Hematopoietic multipotent progenitor cell treated with erythropoietin and hydrocortisone succinate and interleukin-3 and kit ligand, for 15 days (in vitro differentiated cells): Measurements from ENCODE around the gene C1R.
"Not testable (repeated sequence)": the region's sequence is repeated elsewhere in the genome, so short reads cannot be mapped to it uniquely, and the experiment has no call there.

Experiments used
- DNase-seq: peaks from one replicate; pipeline ENCODE4 v3.0.0-alpha.2; 2015; ENCODE audit warnings: low spot score

C1R gene

DNA sequence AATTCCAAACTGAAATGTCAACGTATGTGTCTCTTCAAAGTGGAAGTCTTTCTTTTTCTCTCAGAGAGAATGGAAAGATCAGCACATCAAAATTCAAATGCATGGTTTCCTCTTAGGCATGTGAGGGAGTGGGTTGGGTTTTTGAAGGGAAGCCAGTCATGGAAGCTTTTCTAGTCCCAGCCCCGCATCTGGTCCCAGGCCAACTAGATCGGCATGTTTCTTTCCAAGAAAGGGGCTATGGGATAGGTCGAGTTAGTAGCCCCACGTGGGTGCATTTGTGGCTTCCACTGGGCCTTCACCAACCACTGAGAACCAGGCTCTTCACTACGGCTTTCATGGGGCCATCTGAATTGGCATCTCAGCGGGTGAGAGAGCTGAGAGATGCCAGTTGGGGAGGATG is 25.1 kb downstream of the C1R start:
- DNase-seq, result no peak

DNA sequence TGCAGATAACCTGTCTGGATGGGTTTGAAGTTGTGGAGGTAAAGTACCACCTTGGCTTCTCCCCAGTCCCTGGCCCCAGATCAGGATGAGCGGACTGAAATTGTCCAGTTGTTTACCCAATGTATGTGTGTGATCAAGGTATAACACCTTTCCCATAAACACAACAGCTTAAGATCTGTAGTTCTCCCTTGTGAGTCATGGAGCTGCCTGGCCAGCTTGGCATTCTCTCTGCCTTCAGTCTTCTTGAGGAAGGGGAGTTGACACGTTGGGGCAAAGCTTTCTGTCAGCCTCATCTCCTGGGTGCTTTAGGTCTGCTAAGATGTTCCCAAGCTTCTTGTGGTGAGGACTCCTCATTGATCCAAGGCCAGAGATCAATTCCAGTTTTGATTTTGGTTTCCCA is 25.6 kb downstream of the C1R start:
- DNase-seq, result no peak

DNA sequence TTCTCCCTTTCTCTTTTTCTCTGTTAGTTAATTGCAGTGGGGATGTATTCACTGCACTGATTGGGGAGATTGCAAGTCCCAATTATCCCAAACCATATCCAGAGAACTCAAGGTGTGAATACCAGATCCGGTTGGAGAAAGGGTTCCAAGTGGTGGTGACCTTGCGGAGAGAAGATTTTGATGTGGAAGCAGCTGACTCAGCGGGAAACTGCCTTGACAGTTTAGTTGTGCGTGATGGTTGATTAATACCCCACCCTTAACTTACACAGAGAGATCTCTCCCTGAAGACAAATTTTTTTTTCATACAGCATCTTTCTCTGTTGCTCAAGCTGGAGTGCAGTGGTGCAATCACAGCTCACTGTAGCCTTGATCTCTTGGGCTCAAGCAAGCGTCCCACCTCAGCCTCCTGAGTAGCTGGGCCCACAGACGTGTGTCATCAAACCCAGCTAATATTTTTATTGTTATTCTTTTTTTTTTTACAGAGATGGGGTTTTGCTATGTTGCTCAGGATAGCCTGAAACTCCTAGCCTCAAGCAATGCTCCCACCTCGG is 27.1 kb downstream of the C1R start:
- no peak for DNase-seq

DNA sequence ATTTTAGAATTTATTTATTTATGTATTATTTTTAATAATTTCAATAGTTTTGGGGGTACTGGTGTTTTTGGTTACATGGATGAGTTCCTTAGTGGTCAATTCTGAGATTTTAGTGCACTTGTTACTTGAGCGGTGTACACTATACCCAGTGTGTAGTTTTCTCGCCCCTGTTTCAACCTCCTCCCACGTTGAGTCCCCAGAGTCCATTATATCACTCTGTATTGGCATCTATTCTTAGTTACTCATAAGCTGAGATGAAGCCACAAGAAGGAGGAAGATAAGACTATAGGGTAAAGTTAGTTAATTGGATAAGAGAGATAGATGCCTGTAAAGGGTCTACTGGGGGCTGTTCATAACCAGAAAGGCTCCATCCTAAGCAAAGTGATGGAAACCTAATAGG is 27.7 kb downstream of the C1R start:
- no peak for DNase-seq

DNA sequence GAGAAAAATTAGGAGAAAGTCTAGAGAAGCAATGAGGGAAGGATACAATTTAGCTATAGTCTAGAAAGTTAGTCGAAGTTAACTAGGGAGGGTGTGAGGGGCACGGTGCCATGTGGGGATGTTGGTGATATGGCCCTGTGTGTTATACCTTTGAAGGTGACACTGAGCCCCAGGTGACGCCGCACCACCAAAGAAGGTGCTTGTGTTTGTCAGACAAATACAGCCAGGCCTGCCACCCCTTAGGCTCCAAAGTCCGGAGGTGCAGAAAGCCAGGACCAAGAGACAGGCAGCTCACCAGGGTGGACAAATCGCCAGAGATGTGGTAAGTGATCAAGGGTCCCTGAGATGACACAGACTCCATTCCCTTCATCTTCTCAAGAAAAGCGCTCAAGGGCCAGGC is 30.6 kb downstream of the C1R start:
- no peak for DNase-seq

DNA sequence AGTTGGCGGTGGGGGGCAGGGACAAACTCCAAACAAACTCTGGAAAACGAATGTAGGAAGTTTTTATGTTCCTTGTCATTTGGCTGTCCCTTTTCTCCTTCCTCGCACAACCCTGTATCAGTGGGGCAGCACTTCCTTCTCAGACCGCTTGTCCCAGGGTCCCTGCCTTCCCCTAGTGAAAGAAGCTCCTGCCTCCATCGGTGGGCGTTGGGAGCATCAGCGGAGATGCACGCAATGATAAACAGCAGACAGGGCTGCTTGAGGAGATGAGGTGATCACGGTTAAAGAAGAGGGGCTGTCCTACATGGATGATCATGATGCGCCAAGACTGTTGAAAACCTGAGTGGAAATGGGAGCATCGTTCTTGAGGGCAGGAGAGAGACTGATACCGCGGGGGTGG is 31.1 kb downstream of the C1R start:
- DNase-seq, result no peak

DNA sequence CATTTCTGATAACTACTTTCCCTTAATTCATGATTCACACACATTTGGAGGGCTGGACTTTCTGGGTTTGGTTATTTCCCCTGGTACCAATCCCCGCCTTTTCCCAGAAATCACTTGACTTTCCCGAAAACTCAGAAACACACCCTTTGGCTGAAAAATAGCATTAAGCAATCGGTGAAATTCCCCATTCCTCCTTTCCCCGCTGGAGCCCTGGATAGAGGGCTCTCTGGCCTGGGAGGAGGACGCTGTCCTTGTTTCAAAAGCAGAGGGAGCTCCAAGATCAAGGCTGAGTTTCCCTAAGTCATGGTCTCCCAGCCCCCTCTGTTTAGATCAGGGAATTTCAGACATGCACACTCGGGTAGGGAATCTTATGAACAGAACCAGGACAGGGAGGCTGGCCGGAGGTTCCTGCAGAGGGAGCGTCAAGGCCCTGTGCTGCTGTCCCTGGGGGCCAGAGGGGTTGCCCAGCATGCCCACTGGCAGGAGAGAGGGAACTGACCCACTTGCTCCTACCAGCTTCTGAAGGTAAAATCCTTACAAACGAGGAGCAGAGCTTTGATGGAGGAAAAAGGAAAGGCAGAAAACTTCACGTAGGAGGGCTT is 31.8 kb downstream of the C1R start, which contains the start of gene C1S:
TSS of gene C1S (plus strand) at position 366 of the 602 bp plus-strand sequence. CDS start 1,195 bp downstream, outside the sequence.
- no peak for DNase-seq

DNA sequence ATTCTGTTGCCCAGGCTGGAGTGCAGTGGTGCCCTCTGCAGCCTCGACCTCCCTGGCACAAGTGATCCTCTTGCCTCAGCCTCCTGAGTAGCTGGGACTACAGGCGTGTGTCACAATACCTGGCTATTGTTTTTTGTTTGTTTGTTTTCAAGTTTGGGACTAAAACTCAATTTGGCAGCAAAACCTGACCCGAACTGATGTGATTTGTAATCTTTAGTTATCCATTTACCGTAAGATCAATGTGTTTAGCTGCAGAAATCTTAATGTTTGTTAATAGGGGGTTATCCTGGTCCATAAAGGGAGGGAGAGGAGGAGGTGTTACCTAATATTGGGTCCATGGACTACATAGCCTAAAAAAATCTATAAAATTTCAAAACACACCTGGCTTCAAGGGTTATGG is 32.5 kb downstream of the C1R start:
- DNase-seq, result no peak

DNA sequence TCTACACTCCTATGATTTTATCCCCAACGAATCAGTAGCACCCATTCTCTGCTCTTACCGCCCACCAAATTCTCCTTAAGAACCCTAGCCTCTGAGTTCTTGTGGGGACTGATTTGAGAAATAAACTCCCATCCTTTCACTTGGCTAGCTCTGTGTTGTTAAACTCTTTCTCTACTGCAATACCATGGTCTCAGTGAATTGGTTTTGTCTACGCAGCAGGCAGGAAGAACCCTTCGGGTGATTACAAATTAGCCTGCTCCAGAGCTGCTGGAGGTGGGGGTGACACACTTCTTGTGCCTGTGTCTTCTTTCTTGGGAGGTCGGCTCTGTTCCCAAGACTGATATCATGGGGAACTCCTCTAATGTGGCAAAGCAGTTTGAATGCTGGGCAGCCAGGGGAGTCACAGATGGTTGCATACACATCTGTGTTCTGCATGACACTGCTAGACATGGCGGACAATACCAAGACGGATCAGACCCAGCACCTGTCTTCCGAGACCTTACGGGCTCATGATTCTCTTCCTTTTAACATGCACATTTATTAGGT is 33.3 kb downstream of the C1R start:
- DNase-seq, result no peak

DNA sequence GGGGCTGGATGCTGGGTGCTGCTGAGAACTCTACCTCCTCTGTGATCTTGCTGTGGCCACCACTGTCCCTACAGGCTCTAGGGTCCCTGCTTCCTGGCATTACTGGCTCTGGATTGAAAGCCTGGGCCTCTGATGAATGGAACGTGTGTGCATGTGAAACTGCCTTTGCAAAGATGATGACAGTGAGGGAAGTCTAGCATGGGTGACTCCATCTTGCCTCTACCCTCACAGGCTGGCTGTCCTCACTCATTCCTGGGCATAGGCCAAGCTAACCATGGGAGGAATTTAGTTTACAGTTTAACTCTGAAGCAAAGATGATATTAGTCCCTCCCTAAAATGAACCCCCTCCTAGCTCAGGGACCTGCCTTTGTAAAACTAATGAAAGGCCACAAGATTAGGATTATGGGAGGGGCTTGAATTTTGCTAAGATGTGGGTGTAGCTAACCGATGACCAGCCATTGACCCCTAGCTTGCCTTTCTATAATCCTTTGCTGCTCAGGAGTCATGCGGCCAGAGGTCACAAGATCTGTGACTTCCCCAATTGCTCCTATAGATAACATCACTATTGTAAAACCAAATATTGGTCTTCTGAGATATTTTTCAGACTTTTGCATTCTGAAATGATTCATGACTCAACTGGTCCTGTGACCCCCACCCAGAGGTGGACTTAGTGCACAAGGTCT is 33.9 kb downstream of the C1R start:
- no peak for DNase-seq

DNA sequence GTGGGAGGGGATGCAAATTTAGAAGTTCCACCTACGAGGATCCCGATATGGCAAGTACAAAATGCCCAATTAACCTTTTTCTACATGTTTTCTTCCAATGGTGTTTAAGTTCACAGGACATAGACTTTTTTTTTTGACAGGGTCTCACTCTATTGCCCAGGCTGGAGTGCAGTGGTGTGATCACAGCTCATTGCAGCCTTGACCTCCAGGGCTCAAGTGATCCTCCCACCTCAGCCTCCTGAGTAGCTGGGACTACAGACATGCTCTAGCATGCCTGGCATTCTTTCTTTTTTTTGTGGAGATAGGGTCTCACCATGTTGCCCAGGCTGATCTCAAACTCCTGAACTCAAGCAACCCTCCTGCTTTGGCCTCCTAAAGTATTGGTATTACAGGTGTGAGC is 36.5 kb downstream of the C1R start:
- not testable (repeated sequence) for DNase-seq

DNA sequence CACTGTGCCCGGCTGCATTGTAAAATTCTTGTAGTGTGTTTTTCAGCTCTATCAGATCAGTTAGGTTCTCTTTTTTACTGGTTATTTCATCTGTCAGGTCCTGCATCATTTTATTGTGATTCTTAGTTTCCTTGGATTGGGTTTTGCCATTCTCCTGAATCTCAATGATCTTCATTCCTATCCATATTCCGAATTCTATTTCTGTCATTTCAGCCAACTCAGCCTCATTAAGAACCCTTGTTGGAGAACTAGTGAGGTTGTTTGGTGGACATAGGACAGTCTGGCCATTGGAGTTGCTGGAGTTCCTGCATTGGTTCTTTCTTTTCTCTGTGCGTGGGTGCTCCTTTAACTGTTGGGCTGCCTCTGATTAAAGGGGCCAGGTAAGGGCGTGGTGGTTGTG is 37.3 kb downstream of the C1R start:
- DNase-seq, result no peak

DNA sequence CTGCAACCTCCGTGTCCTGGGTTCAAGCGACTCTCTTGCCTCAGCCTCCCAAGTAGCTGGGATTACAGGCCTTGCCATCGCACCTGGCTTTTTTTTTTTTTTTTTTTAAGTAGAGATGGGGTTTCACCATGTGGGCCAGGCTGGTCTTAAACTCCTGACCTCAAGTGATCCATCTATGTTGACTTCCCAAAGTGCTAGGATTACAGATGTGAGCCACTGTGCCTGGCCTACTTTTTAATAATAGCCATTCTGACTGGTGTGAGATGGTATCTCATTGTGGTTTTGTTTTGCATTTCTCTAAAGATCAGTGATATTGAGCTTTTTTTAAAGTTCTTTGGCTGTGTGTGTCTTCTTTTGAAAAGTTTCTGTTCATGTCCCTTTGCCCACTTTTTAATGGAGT is 42.3 kb downstream of the C1R start:
- DNase-seq, result not testable (repeated sequence)

DNA sequence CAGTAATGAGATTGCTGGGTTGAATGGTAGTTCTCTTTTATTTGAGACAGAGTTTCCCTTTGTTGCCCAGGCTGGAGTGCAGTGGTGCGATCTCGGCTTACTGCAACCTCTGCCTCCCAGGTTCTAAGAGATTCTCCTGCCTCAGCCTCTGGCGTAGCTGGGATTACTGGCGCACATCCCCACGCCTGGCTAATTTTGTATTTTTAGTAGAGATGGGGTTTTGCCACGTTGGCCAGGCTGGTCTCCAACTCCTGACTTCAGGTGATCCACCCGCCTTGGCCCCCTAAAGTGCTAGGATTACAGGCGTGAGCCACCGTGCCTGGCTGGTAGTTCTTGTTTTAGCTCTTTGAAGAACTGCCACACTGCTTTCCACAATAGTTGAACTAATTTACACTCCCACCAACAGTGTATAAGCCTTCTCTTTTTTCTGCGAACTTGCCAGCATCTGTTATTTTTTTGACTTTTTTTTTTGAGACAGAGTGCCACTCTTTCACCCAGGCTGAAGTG is 42.7 kb downstream of the C1R start:
- DNase-seq, result not testable (repeated sequence)

DNA sequence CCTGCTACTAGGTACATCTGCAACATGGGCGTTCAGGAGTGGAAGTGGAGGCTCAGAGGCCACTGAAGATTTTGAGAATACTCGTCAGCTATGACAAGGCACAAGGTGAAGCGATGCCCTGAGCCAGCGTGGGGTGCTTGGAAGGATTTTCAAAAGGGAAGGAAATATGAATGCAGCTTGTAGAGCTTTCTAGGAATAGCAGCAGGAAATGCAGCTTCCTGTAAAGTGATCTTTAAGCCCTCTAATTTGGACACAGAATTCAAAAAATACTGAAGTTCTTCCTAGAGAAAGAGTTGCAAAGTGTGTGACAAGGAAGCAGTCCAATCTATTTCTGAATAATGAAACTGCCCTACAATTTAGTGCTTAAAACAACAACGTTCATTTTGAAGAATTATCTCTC is 44.9 kb downstream of the C1R start:
- no peak for DNase-seq

DNA sequence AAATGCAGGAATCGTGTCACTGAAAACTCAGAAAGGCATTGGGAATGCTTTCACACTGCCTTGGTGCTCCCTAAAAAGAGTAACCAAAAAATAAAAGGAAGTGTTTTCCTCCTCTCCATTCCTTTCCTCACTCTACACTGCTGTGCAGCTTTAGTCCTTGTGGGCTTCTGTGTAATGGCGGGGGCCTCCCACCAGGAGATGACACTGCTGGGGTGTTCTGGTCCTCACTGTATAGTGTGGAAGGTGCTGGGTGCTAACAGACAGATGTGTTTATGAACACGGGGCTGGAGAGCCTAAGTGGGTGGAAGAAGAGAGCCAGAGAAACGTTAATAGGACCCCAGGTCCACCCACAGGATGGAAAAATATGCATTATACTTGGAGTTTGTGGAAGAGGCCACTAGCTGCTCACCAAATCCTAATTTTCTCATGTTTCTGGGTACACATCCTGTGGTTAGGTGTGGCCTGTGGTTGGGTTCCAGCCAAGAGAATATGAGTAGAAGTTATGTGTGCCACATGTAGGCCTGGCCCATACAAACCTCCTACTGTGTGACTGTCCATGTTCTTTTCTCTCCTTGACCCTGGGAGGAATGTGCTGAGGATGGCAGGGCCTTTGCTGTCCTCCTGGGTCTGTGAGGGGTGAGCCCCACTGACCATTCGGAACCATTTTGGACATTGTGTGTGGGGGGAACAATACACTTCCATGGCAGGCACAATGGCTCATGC is 45.7 kb downstream of the C1R start:
- DNase-seq, result no peak

DNA sequence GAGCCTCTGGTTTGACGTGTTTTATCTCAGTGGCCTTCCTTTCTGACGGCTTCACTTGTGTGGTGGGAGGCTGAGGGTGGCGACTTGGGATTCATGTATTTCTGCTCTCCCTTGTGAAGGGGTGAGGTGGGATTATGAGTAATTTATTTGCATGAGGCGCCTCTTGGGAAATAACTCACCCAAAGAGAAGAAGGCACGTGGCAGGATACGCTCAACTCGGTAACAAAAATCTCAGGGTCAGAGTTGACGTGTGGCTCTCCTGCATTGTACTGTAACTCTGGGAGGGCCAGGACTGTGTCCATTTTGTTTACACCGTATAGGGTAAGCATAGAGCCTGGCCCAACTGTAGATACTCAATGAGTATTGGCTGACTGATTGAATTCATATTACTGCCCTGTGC is 46.3 kb downstream of the C1R start:
- no peak for DNase-seq

DNA sequence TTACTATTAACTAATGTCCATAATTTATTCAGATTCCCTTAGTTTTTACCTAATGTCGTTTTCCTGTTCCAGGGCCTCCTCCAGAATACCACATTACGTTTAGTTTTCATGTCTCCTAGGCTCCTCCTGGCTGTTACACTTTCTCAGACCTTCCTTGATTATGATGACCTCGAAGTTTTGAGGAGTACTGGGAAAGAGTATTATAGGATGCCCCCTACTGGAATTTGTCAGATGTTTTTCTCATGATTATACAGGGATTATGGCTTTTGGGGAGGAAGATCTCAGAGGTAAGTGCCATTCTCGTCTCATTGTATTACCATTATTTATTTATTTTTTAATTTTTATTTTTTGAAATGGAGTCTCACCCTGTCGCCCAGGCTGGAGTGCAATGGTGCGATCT is 49.4 kb downstream of the C1R start:
- DNase-seq, result peak; percentile 75

DNA sequence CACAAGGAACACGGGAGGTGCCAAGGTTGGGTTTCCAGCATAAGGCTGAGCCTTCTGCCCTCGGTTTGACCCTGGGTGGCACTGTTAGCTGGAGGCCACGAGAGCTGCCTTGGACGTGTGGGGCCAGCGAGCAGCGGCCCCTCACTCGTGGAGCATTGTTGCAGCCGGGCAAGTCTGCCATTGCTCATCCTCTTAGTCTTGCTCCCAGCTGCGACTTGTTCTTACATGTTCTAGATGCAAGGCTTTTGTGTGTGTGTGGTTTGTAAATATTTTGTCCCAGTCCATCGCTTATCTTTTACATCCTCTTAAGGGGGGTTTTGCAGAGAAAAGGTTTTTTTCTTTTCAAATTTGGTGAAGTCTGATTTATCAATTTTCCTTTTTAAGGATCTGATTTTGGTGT is 52.8 kb downstream of the C1R start:
- no peak for DNase-seq

DNA sequence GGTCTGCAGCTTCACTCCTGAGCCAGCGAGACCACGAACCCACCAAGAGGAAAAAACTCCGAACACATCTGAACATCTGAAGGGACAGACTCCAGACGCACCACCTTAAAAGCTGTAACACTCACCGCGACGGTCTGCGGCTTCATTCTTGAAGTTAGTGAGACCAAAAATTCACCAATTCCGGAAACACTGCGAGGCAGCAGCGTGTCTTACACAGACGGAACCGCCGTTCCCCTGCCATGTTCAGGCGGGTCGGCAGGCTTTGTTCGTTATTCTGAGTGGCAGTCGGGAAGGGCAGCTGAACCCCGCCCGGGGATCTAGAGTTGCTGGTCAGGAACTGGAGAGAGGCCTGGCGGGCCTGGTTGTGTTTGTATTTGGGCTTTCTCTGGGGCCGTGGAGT is 53.7 kb downstream of the C1R start:
- no peak for DNase-seq

DNA sequence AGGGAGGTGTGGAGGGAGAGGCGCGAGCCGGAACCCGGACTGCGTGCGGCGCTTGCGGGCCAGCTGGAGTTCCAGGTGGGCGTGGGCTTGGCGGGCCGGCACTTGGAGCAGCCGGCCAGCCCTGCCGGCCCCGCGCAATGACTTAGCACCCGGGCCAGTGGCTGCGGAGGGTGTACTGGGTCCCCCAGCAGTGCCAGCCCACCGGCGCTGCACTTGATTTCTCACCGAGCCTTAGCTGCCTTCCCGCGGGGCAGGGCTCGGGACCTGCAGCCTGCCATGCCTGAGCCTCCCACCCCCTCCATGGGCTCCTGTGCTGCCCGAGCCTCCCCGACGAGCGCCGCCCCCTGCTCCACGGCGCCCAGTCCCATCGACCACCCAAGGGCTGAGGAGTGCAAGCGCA is 54.8 kb downstream of the C1R start:
- DNase-seq, result not testable (repeated sequence)

DNA sequence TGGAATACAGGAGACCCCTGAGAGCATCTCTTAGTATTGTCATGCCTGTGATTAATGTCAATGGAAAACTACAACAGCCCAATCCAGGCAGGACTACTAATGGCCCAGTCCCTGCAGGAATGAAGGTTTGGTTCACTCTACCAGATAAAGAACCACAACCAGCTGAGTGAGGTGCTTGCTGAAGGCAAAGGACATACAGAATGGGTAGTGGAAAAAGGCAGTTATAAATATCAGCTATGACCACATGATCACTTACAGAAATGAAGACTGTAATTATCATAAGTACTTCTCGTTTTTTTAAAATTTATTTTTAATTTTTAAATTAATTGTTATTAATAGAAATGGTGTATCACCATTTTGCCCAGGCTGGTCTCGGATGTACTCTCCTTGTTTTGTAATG is 56.8 kb downstream of the C1R start:
- no peak for DNase-seq

DNA sequence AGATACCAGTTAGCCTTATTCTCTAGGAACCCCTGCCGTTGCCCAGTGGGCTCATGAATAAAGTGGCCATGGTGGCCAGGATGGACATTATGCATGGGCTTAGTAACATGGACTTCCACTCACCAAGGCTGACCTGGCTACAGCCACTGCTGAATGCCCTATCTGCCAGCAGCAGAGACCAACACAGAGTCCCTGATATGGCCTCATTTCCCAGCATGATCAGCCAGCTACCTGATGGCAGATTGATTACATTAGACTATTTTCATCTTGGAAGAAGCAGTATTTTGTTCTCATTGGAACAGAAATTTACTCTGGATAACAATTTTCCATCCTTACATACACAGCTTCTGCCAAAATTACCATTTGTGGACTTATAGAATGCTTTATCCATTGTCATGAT is 57.8 kb downstream of the C1R start:
- DNase-seq, result no peak
